Subcutaneous adipose tissue (tissue), 4 donors: ENCODE measurements around the gene DUSP14. TPM values are rescaled to one million over a fixed set of nuclear protein-coding genes. Genes with fewer than 3 reads are reported as not detected.

ENCODE experiments used
- total RNA-seq, 4 donors: library from RNA; depleted of rRNA; stranded (reverse); fragments of >200 nt; gene quantifications; one replicate each; pipeline ENCODE4 v1.1.0, GENCODE V29; 2016
- TF ChIP-seq, protein P1 (sequence below): fragments of 450-650 bp; IDR thresholded peaks from one replicate; pipeline ENCODE4 v1.5.1; 2016; ENCODE audit warnings: low read depth, mild to moderate bottlenecking, control low read depth, antibody characterized with exemption, moderate library complexity

Gene DUSP14
- total RNA-seq, 4 donors from 2014 or later = 10.8 to 23.1 (median 15.8) TPM

DNA sequence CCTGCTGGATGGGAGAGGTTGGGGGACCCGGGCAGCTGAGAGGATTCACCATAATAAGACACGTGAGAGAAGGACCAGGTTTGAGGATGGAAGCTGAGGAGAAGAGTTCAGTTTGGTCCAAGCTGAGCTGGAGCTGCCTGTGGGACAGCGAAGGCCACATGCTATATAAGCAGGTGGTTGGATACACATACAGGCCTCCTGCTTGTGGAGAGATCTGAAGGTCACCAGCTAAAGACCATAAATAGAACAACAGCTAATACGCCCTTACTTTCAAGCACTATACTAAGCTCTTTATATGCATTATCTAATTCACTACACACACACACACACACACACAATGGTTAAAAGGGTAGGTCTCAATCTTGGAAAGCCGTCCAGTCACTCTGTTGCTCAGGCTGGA is 32.1 kb downstream of the DUSP14 start:
- TF ChIP-seq, protein P1, sequence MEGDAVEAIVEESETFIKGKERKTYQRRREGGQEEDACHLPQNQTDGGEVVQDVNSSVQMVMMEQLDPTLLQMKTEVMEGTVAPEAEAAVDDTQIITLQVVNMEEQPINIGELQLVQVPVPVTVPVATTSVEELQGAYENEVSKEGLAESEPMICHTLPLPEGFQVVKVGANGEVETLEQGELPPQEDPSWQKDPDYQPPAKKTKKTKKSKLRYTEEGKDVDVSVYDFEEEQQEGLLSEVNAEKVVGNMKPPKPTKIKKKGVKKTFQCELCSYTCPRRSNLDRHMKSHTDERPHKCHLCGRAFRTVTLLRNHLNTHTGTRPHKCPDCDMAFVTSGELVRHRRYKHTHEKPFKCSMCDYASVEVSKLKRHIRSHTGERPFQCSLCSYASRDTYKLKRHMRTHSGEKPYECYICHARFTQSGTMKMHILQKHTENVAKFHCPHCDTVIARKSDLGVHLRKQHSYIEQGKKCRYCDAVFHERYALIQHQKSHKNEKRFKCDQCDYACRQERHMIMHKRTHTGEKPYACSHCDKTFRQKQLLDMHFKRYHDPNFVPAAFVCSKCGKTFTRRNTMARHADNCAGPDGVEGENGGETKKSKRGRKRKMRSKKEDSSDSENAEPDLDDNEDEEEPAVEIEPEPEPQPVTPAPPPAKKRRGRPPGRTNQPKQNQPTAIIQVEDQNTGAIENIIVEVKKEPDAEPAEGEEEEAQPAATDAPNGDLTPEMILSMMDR = no peak

DNA sequence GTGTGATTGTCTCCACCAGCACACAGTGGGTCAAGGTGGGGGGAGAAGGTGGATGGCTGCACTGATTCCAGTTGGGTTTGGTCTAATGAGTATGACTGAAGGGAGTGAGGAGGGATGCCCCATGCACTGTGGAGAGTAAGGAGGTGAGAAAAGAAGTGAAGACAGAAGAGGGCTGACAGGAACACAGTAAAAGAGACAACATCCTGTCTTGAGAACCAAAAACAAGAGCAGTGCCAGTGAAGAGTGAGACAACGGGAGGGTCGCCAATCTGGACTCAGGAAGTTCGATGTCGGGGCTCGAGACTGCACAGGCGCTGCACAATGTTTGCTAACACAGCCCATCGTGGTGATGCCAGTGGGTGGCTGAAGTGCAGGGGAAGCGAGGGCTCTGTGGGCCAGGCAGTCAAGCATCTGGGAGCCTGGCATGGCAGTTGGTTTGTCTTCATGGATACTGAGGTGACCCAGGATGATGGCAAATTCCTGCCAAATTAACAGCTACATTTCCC is 34.1 kb downstream of the DUSP14 start:
- TF ChIP-seq, protein P1 = no peak

DNA sequence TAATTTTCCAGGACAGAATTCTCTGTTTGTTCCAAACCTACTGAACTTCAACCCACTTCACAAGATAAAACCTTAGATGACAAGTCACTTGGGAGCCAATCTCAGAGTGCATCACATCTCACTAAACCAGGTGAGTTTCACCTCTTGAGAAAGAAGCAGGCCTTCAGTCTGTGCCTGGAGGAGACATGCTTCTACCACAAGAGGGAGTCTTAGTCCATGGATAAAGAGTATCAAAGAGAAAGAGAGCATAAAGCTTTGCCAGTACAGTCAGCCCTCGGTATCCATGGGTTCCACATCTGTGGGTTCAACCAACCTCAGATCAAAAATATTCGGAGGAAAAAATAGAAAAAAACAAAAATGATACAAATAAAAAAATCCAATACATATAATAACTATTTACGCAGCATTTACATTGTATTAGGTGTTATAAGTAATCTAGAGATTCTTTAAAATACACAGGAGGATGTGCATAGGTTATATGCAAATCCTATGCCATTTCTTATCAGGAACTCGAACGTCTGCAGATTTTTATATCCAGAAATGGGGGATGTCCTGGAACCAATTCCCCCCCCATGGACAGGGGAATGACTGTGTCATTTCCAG is 37.7 kb downstream of the DUSP14 start:
- TF ChIP-seq, protein P1 = no peak

DNA sequence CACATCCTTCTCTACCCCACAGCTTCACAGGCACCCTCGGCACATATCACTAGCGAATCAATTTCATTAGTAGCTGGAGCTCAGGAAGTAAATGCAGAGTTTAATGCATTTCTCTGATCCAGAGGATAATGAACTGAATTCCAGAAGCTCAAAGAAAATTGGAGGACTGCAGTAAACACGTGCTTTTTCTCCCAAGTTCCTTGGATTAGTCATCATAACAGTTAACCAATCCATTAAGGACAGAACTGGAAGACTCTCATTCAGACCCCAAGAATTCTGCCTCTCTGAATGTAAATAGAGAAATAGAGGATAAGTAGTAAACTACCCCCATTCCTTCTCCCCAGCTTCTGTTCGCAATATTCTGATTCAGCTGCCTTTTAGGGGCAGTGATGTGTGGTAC is 40.7 kb downstream of the DUSP14 start:
- TF ChIP-seq, protein P1 = no peak

DNA sequence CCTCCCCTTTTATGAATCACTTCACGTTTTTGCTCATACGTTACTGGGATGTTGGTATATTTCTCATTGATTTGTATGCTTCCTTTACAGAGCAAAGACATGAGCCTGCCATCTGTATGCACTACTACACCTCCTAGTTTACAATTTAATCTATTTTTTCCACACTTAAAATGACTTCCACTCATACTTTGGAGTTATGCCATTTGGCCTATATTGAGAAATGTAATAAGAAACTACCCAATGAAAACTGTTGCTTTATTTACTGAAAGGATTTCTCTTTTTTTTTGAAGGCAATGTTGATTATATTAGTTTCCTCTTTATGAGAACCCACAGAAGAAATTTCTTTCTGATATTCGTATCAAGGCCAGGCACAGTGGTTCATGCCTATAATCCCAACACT is 43.1 kb downstream of the DUSP14 start:
- TF ChIP-seq, protein P1 = no peak

DNA sequence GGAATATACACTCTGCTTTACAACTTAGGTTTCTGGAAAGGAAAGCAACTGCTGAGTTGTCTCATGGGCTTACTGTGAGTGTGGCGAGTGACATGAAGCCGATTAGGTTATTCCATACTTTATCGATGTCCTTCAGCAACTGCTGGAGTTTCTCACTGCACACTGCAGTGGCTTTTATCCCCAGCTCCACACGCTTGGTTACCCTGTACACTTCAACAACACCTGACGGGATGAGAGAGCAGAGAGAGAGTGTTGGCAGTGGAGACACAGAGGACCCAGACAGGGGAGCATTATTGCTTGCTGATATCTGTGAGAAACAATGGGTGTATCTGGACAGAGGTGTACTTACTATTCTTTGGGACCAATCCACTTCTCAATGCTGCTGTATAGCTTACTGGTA is 46.2 kb downstream of the DUSP14 start:
- TF ChIP-seq, protein P1 = no peak

DNA sequence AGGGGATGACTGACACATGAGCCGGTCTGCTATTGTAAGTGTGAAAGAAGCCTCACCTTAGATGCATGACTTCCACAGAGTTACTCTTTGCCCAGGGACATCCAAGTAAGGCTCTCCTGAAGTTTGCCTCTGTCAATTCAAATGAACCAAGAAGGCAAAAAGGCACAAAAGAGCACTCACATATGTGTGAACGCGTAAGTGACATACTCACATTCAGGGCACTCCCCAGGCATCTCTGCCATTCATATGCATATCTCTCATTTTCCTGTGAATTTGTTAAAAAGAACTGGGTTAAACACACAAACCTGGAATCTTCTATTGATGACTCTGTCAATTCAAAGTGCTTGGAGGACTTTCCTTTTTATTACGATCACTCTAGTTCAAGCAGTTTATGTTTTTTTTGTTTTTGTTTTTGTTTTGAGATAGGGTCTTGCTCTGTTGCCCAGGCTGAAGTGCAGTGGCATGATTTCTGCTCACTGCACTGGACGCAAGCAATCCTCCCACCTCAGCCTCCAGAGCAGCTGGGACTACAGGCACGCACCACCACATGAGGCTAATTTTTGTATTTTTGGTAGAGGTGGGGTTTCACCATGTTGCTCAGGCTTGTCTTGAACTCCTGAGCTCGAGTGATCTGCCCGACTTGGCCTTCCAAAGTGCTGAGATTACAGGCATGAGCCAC is 49.4 kb downstream of the DUSP14 start:
- TF ChIP-seq, protein P1 = no peak
